ENCODE measurements around the gene PRKACG.

The PRKACG gene

DNA sequence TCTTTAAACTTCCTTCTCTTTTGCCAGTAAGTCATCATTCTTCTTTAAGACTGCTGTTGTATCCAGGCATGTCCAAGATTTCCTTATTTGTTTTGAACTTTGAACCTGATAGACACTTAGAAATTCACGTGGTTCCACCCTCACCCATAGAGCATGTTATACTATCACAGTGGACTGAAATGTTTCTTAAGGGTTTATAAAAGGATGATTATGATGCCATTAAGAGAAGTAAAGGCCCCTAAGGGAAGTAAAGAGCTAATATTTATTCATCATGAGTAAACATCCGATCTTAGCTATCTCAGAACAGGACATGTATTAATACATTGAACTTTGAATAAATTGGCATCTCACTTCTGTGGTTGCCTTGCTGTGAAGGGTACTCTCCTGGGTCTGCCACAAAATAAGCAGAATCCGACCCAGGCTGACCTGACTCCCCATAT, 49.8 kb downstream of the PRKACG start:
- H3K4me3 ChIP-seq (ENCODE audit: low read depth, low read length), result no peak overlapping the region
- TF ChIP-seq, protein P1, sequence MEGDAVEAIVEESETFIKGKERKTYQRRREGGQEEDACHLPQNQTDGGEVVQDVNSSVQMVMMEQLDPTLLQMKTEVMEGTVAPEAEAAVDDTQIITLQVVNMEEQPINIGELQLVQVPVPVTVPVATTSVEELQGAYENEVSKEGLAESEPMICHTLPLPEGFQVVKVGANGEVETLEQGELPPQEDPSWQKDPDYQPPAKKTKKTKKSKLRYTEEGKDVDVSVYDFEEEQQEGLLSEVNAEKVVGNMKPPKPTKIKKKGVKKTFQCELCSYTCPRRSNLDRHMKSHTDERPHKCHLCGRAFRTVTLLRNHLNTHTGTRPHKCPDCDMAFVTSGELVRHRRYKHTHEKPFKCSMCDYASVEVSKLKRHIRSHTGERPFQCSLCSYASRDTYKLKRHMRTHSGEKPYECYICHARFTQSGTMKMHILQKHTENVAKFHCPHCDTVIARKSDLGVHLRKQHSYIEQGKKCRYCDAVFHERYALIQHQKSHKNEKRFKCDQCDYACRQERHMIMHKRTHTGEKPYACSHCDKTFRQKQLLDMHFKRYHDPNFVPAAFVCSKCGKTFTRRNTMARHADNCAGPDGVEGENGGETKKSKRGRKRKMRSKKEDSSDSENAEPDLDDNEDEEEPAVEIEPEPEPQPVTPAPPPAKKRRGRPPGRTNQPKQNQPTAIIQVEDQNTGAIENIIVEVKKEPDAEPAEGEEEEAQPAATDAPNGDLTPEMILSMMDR (IDR thresholded peaks at IDR 0.05; ENCODE audit: low read depth, low read length), result no peak

DNA sequence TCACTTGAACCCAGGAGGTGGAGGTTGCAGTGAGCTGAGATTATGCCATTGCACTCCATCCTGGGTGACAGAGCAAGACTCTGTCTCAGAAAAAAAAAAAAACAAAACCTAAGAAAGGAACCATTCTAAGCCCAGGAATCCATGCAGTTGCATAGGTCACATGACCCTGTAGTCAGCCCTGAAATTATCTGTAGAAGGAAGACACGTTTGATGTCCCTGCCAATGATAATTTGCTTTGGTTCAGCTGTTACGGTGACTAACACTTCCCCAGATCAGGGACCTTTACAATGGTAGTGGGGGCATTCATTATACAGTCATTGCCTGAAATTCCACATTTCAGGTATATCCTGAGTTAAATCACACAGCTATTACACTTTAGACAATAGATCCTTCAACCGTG, 50.5 kb downstream of the PRKACG start:
- TF ChIP-seq, protein P1 (IDR thresholded peaks at IDR 0.05; ENCODE audit: low read depth, low read length), result no peak

More for the DNA sequence above, 50.5 kb downstream of the PRKACG start:
- H3K4me3 ChIP-seq (ENCODE audit: low read depth, low read length), result no peak overlapping the region
